Stimulated activated CD8-positive, alpha-beta memory T cell treated with anti-CD3 and anti-CD28 coated beads, Interleukin-15, amount 100 ng/mL, for 24 hours (primary cell): ENCODE results near the gene PAPSS2.
"Not testable (repeated sequence)": the region's sequence is repeated elsewhere in the genome, so short reads cannot be mapped to it uniquely, and the experiment has no call there.

Source experiments
- DNase-seq: peaks from one replicate; pipeline ENCODE4 v3.0.0-alpha.2; 2020; ENCODE audit warnings: low read depth

PAPSS2 gene

GRCh38 chr10:87659571-87660483, at the start of gene PAPSS2:
Gene PAPSS2 (plus strand): TSS chr10:87659878. CDS start chr10:87659982, 104 bp downstream.
- DNase-seq, result no peak

GRCh38 chr10:87611341-87611740, 48.3 kb upstream of the PAPSS2 start:
- not testable (repeated sequence) for DNase-seq

GRCh38 chr10:87612115-87612514, 47.6 kb upstream of the PAPSS2 start:
- no peak for DNase-seq

GRCh38 chr10:87613751-87614150, 45.9 kb upstream of the PAPSS2 start:
- DNase-seq, result no peak

- no peak for DNase-seq
Observed at GRCh38 chr10:87615856-87616255, 43.8 kb upstream of the PAPSS2 start.

- no peak for DNase-seq
Observed at GRCh38 chr10:87617503-87617902, 42.2 kb upstream of the PAPSS2 start.

- no peak for DNase-seq
Observed at GRCh38 chr10:87618566-87619423, 40.9 kb upstream of the PAPSS2 start.

GRCh38 chr10:87619705-87620104, 40.0 kb upstream of the PAPSS2 start:
- DNase-seq, result no peak

GRCh38 chr10:87621440-87621839, 38.2 kb upstream of the PAPSS2 start:
- DNase-seq, result not testable (repeated sequence)

- DNase-seq, result no peak
Observed at GRCh38 chr10:87622314-87623004, 37.2 kb upstream of the PAPSS2 start.

- no peak for DNase-seq
Observed at GRCh38 chr10:87623191-87623590, 36.5 kb upstream of the PAPSS2 start.

GRCh38 chr10:87625661-87626060, 34.0 kb upstream of the PAPSS2 start:
- no peak for DNase-seq

- DNase-seq, result no peak
Observed at GRCh38 chr10:87626422-87626892, 33.2 kb upstream of the PAPSS2 start.

GRCh38 chr10:87630171-87630570, 29.5 kb upstream of the PAPSS2 start:
- DNase-seq, result no peak

GRCh38 chr10:87632454-87632853, 27.2 kb upstream of the PAPSS2 start:
- DNase-seq, result no peak

- DNase-seq, result no peak
Observed at GRCh38 chr10:87634311-87634710, 25.4 kb upstream of the PAPSS2 start.

GRCh38 chr10:87635498-87636312, 24.0 kb upstream of the PAPSS2 start:
- DNase-seq, result no peak

- DNase-seq, result no peak
Observed at GRCh38 chr10:87636313-87636915, 23.3 kb upstream of the PAPSS2 start.

- DNase-seq, result no peak
Observed at GRCh38 chr10:87639493-87639892, 20.2 kb upstream of the PAPSS2 start.

- DNase-seq, result no peak
Observed at GRCh38 chr10:87640043-87640442, 19.6 kb upstream of the PAPSS2 start.

- no peak for DNase-seq
Observed at GRCh38 chr10:87642486-87642885, 17.2 kb upstream of the PAPSS2 start.
